GM12878 (cell line): ENCODE measurements around the gene TMEM19. TPM values are rescaled to one million over a fixed set of nuclear protein-coding genes. Genes with fewer than 3 reads are reported as not detected.

Source experiments
- ATAC-seq: fragments of 200-7000 bp; cut with Tn5 transposase; 3 replicates; pipeline ENCODE4 v1.9.1; 2020; ENCODE audit warnings: mild to moderate bottlenecking, moderate library complexity
- BruUV-seq: library from RNA; stranded (reverse); fragments of 400-500 nt; replicated peaks from 2 replicates; lab custom pipeline; 2021; lab: Mats Ljungman, UMichigan
- CTCF ChIA-PET: fragments of 300-600 bp; sonication (Branson Sonifier 250); formaldehyde crosslinking; extraction: SDS; loops from one replicate; lab custom pipeline; 2021; ENCODE audit warnings: inconsistent platforms; lab: Yijun Ruan, JAX
- POLR2A ChIA-PET: fragments of 350-600 bp; formaldehyde crosslinking; extraction: SDS; loops from one replicate; lab custom pipeline; 2021; ENCODE audit warnings: inconsistent platforms; lab: Charles Lee
- RAD21 ChIA-PET: fragments of 300-600 bp; sonication (Branson Sonifier 250); formaldehyde crosslinking; loops from one replicate; lab custom pipeline; 2023; ENCODE audit warnings: antibody characterized with exemption; ENCODE audit not compliant: unreplicated experiment; lab: Charles Lee
- SMC1A ChIA-PET: fragments of 300-600 bp; sonication (Branson Sonifier 250); formaldehyde crosslinking; loops from one replicate; lab custom pipeline; 2023; ENCODE audit not compliant: unreplicated experiment, uncharacterized antibody; lab: Charles Lee
- DNase-seq: peaks from one replicate; pipeline ENCODE4 v3.0.0-alpha.2; 2011; ENCODE audit warnings: low read depth, low spot score
- FAIRE-seq: peaks from 3 replicates; lab custom pipeline; 2011; peaks lifted over from hg19 to GRCh38; lab: Jason Lieb, UNC
- H2AFZ ChIP-seq: 2 replicates; pipeline ENCODE4 v1.6.0; 2011; ENCODE audit warnings: low read depth, low read length, control low read depth; ENCODE audit not compliant: control insufficient read depth
- H3K27ac ChIP-seq: 2 replicates; pipeline ENCODE4 v1.5.1; 2011; ENCODE audit warnings: control low read depth; ENCODE audit not compliant: control insufficient read depth, insufficient read depth
- H3K27me3 ChIP-seq, 2 experiments: replicated peaks in 1 of 2; 2 replicates each; pipeline versions ENCODE4 v1.6.0 to v1.6.1; 2011; ENCODE audit warnings: low read length in 1 of 2; ENCODE audit not compliant: control insufficient read depth in 2 of 2, insufficient read depth in 2 of 2
- H3K36me3 ChIP-seq, 2 experiments: 2 replicates each; pipeline ENCODE4 v1.5.1; 2011; ENCODE audit warnings: low read length in 1 of 2; ENCODE audit not compliant: control insufficient read depth in 2 of 2, insufficient read depth in 2 of 2
- H3K4me1 ChIP-seq: 2 replicates; pipeline ENCODE4 v1.6.1; 2011; ENCODE audit warnings: mild to moderate bottlenecking, low read length, moderate library complexity, mixed read lengths; ENCODE audit not compliant: control insufficient read depth, insufficient read depth
- H3K4me2 ChIP-seq: 2 replicates; pipeline ENCODE4 v1.6.0; 2011; ENCODE audit warnings: control low read depth; ENCODE audit not compliant: control insufficient read depth, insufficient read depth
- H3K4me3 ChIP-seq: fragments of 200-600 bp; sonication (generic); 2 replicates; pipeline ENCODE4 v1.5.1; 2016
- H3K79me2 ChIP-seq: 2 replicates; pipeline ENCODE4 v1.6.0; 2011; ENCODE audit warnings: low read length; ENCODE audit not compliant: control insufficient read depth, insufficient read depth
- H3K9ac ChIP-seq: 2 replicates; pipeline ENCODE4 v1.8.0; 2011; ENCODE audit warnings: low read length, control low read depth, mixed read lengths; ENCODE audit not compliant: control insufficient read depth, insufficient read depth
- H3K9me3 ChIP-seq: replicated peaks from 3 replicates; pipeline ENCODE4 v1.5.1; 2011; ENCODE audit warnings: mild to moderate bottlenecking, low read length; ENCODE audit not compliant: control insufficient read depth, insufficient read depth
- H4K20me1 ChIP-seq: 2 replicates; pipeline ENCODE4 v1.6.0; 2011; ENCODE audit not compliant: control insufficient read depth, insufficient read depth
- CBX5 ChIP-seq: sonication (generic); IDR thresholded peaks from 2 replicates; pipeline ENCODE4 v1.6.1; 2016; ENCODE audit warnings: low read depth, moderate library complexity, mild to moderate bottlenecking, inconsistent platforms
- E2F8 ChIP-seq: fragments of 450-650 bp; IDR thresholded peaks from 2 replicates; pipeline ENCODE4 v1.6.1; 2018; ENCODE audit warnings: mild to moderate bottlenecking, low read depth, moderate library complexity; ENCODE audit not compliant: partially characterized antibody
- NFXL1 ChIP-seq: fragments of 450-650 bp; IDR thresholded peaks from 2 replicates; pipeline ENCODE4 v1.6.1; 2017; ENCODE audit warnings: antibody characterized with exemption, mild to moderate bottlenecking, borderline replicate concordance
- PAX5 ChIP-seq: IDR thresholded peaks from 2 replicates; pipeline ENCODE4 v1.6.1; 2011; ENCODE audit warnings: low read depth, low read length, borderline replicate concordance
- POLR2A ChIP-seq: IDR thresholded peaks from 2 replicates; pipeline ENCODE4 v1.6.1; 2011; ENCODE audit warnings: low read depth, mild to moderate bottlenecking, low read length
- REST ChIP-seq: IDR thresholded peaks from 2 replicates; pipeline ENCODE4 v1.6.1; 2012; ENCODE audit warnings: mild to moderate bottlenecking, low read depth, low read length
- SMARCA5 ChIP-seq: fragments of 450-650 bp; IDR thresholded peaks from 2 replicates; pipeline ENCODE4 v1.6.1; 2017; ENCODE audit warnings: mild to moderate bottlenecking
- TCF12 ChIP-seq: IDR thresholded peaks from 2 replicates; pipeline ENCODE4 v1.6.1; 2011; ENCODE audit warnings: low read depth, mild to moderate bottlenecking, low read length
- TCF3 ChIP-seq: IDR thresholded peaks from 2 replicates; pipeline ENCODE4 v1.6.1; 2012; ENCODE audit warnings: low read depth, mild to moderate bottlenecking, low read length, borderline replicate concordance; ENCODE audit not compliant: insufficient read depth
- ZNF592 ChIP-seq: fragments of 450-650 bp; IDR thresholded peaks from 2 replicates; pipeline ENCODE4 v1.6.1; 2017; ENCODE audit warnings: mild to moderate bottlenecking, moderate library complexity
- WGBS: methylation state at CpG from one replicate; pipeline ENCODE4 v1.1.6; 2016; ENCODE audit warnings: low lambda C conversion rate; ENCODE audit not compliant: insufficient replicate concordance, insufficient coverage; ENCODE audit errors: missing lambda C conversion rate; 5-methylcytosine and 5-hydroxymethylcytosine counted together
- in situ Hi-C: fragments of 300-500 bp; cut with MboI; formaldehyde crosslinking; loops from 9 replicates; pipeline ENCODE4 v1.14.3; 2018; ENCODE audit warnings: mixed read lengths
- intact Hi-C: fragments of 100-400 bp; cut with micrococcal nuclease; formaldehyde crosslinking; loops from one replicate; pipeline ENCODE4 v1.14.2; 2022; ENCODE audit not compliant: unreplicated experiment
- polyA plus RNA-seq, 11 experiments: library from polyadenylated mRNA; depleted of rRNA in 4 of 11; unstranded in 6 of 11; stranded (reverse) in 5 of 11; fragments of >200 nt; fragmentation: Nextera tagmentation in 4 of 11; fragmentation: Illumina TruSeq in 1 of 11; extraction: Ambion mirVana in 4 of 11; extraction: Trizol in 1 of 11; gene quantifications; 1 replicate in 1 of 11; 2 replicates in 10 of 11; pipeline versions ENCODE4 v1.2.1 to v1.2.3, GENCODE V29; 2011 to 2016; ENCODE audit warnings: inconsistent platforms in 2 of 11, missing spikeins in 2 of 11, low read depth in 1 of 11
- total RNA-seq, 4 experiments: library from RNA; depleted of rRNA in 3 of 4; stranded (reverse); fragments of >200 nt in 3 of 4; fragmentation: Illumina TruSeq in 1 of 4; extraction: Trizol in 1 of 4; gene quantifications; 2 replicates each; pipeline versions ENCODE4 v1.2.1 to v1.2.3, GENCODE V29; 2013 to 2021

TMEM19 gene
- total and polyA plus RNA-seq, 10 of the 15 experiments (the other 5 are each of a cell fraction or from before 2014, with no cell fraction given): 26.7 to 54.9 (median 39.3) TPM

GRCh38 chr12:71639341-71639760, 46.5 kb upstream of the TMEM19 start (continued):
- TF ChIP-seq REST: no peak

- ChIA-PET SMC1A (interaction anchor here (1.3 to 10.8 kb wide), 2 partner anchors 13 to 107 kb away, joined by 4 to 95 read pairs; no protein-coding TSS in a partner anchor), RAD21 (interaction anchor here (1.7 kb wide), 1 partner anchor 106 kb away, joined by 8 read pairs; no protein-coding TSS in a partner anchor), CTCF (interaction anchor here (0.9 to 2.9 kb wide), 3 partner anchors 107 to 223 kb away, joined by 3 to 27 read pairs (median 3); no protein-coding TSS in a partner anchor)
- no TSS peak for BruUV-seq
- Histone ChIP-seq H3K4me3 (no peak overlapping the region), H3K27ac (no peak overlapping the region), H3K4me1 (peaks cover 7% of the 10 kb centered on the region), H3K36me3 (peaks cover 5 to 30% of the 10 kb centered on the region in 2 experiments), H3K79me2 (no peaks in the 10 kb centered on the region; the same call in 1 of the 2 replicates), H3K4me2 (no peak overlapping the region), H3K9me3 (no peaks in the 10 kb centered on the region)
- DNase-seq (no peak), ATAC-seq (no peak)
- in situ Hi-C loops: no loop called here
- 94% methylated on average over 2 of the region's 2 CpGs for WGBS
- intact Hi-C loops: no loop called here
- TF ChIP-seq E2F8 (no peak), SMARCA5 (no peak), PAX5 (no peak), TCF12 (no peak), POLR2A (0 out of 2 replicates have a peak, but pooled peaks have one; percentile 16), ZNF592 (no peak), CBX5 (no peak), TCF3 (no peak), NFXL1 (no peak)
- TF ChIP-seq, all 136 proteins: peak for 1
- Histone ChIP-seq H4K20me1 (no peaks in the 10 kb centered on the region), H3K27me3 (no peaks in the 10 kb centered on the region), H2AFZ (no peak overlapping the region), H3K9ac (no peak overlapping the region)
- no peak for FAIRE-seq
- POLR2A ChIA-PET: no interaction called here
These were observed 45.6 kb upstream of the TMEM19 start for GRCh38 chr12:71640316-71640715.
